B cell (primary cell): ENCODE results near the gene PTPRF. TPM values are rescaled to one million over a fixed set of nuclear protein-coding genes. Genes with fewer than 3 reads are reported as not detected.

ENCODE experiments used
- ATAC-seq: fragments of 200-7000 bp; cut with Tn5 transposase; one replicate; pipeline ENCODE4 v1.10.0; 2021; ENCODE audit warnings: low read depth, mild to moderate bottlenecking, moderate number of reproducible peaks, moderate library complexity
- CTCF ChIA-PET: fragments of 350-600 bp; sonication (Branson Sonifier 250); formaldehyde crosslinking; loops from one replicate; lab custom pipeline; 2021; ENCODE audit warnings: antibody characterized with exemption, inconsistent platforms; lab: Charles Lee
- POLR2A ChIA-PET: fragments of 350-600 bp; sonication (Branson Sonifier 250); formaldehyde crosslinking; loops from one replicate; lab custom pipeline; 2021; ENCODE audit warnings: antibody characterized with exemption; lab: Charles Lee
- DNase-seq: peaks from one replicate; pipeline ENCODE4 v3.0.0; 2013
- H2AFZ ChIP-seq: 2 replicates; pipeline ENCODE4 v1.6.1; 2012; ENCODE audit warnings: mild to moderate bottlenecking, low read depth, low read length; ENCODE audit not compliant: insufficient read depth, poor library complexity, severe bottlenecking
- H3K27ac ChIP-seq, 2 donors: 1 replicate in 1 of 2; 2 replicates in 1 of 2; pipeline ENCODE4 v1.5.1; 2012 to 2013; ENCODE audit warnings: low read length in 2 of 2, mild to moderate bottlenecking in 2 of 2, moderate library complexity in 1 of 2
- H3K27me3 ChIP-seq, 4 experiments: fragments of 200-600 bp in 1 of 4; sonication (generic) in 1 of 4; replicated peaks in 1 of 4; 1 replicate in 2 of 4; 2 replicates in 2 of 4; pipeline versions ENCODE4 v1.6.1 to v1.7.0; 2013 to 2016; ENCODE audit warnings: low read length in 3 of 4, mild to moderate bottlenecking in 2 of 4, mixed read lengths in 1 of 4, moderate library complexity in 1 of 4; ENCODE audit not compliant: insufficient read depth in 4 of 4, control insufficient read depth in 3 of 4; ENCODE audit errors: control extremely low read depth in 1 of 4
- H3K36me3 ChIP-seq, 2 experiments: replicated peaks in 1 of 2; 1 replicate in 1 of 2; 2 replicates in 1 of 2; pipeline versions ENCODE4 v1.6.1 to v1.7.1; 2013; ENCODE audit warnings: low read length in 1 of 2; ENCODE audit not compliant: insufficient read depth in 2 of 2, control insufficient read depth in 1 of 2; ENCODE audit errors: control extremely low read depth in 1 of 2, extremely low read depth in 1 of 2
- H3K4me1 ChIP-seq, 2 donors: fragments of 200-600 bp in 1 of 2; sonication (generic) in 1 of 2; 1 replicate in 1 of 2; 2 replicates in 1 of 2; pipeline versions ENCODE4 v1.5.1 to v1.6.1; 2013 to 2017; ENCODE audit warnings: low read length in 2 of 2; ENCODE audit not compliant: control insufficient read depth in 2 of 2, insufficient read depth in 2 of 2
- H3K4me2 ChIP-seq: replicated peaks from 2 replicates; pipeline ENCODE3; 2012; ENCODE audit warnings: mild to moderate bottlenecking, low read depth, low read length; ENCODE audit not compliant: poor library complexity, severe bottlenecking
- H3K4me3 ChIP-seq, 5 experiments: fragments of 200-600 bp in 1 of 5; sonication (generic) in 1 of 5; 1 replicate in 3 of 5; 2 replicates in 2 of 5; pipeline versions ENCODE4 v1.5.1 to v1.7.0; 2011 to 2016; ENCODE audit warnings: low read length in 4 of 5, mild to moderate bottlenecking in 4 of 5, low read depth in 2 of 5, control low read depth in 1 of 5, moderate library complexity in 1 of 5; ENCODE audit not compliant: insufficient read depth in 1 of 5; ENCODE audit errors: control extremely low read depth in 1 of 5, extremely low read depth in 1 of 5
- H3K79me2 ChIP-seq: fragments of 200-600 bp; sonication (generic); one replicate; pipeline ENCODE4 v1.6.0; 2016; ENCODE audit warnings: low read length; ENCODE audit not compliant: control insufficient read depth, insufficient read depth
- H3K9ac ChIP-seq: fragments of 200-600 bp; sonication (generic); 2 replicates; pipeline ENCODE4 v1.6.1; 2017; ENCODE audit warnings: mild to moderate bottlenecking, low read length, moderate library complexity
- H3K9me3 ChIP-seq, 3 donors: one replicate each; pipeline versions ENCODE4 v1.6.1 to v1.7.1; 2013; ENCODE audit warnings: low read length in 2 of 3; ENCODE audit not compliant: control insufficient read depth in 2 of 3, insufficient read depth in 1 of 3; ENCODE audit errors: control extremely low read depth in 1 of 3
- H4K20me1 ChIP-seq: 2 replicates; pipeline ENCODE4 v1.6.0; 2012; ENCODE audit warnings: mild to moderate bottlenecking, low read length; ENCODE audit not compliant: insufficient read depth, control insufficient read depth, poor library complexity, severe bottlenecking
- H3K27ac Mint-ChIP-seq: one replicate; pipeline ENCODE4 v1.8.0; 2021; ENCODE audit warnings: mixed read lengths
- H3K27me3 Mint-ChIP-seq: one replicate; pipeline ENCODE4 v1.8.0; 2021; ENCODE audit warnings: mixed read lengths
- H3K4me1 Mint-ChIP-seq: one replicate; pipeline ENCODE4 v1.8.0; 2021; ENCODE audit warnings: mixed read lengths
- H3K4me3 Mint-ChIP-seq: one replicate; pipeline ENCODE4 v1.8.0; 2021; ENCODE audit warnings: mixed read lengths
- H3K9me3 Mint-ChIP-seq: one replicate; pipeline ENCODE4 v1.8.0; 2022; ENCODE audit warnings: mixed read lengths; ENCODE audit not compliant: insufficient read depth
- CTCF ChIP-seq: fragments of 200-600 bp; IDR thresholded peaks from one replicate; pipeline ENCODE4 v1.8.0; 2022; ENCODE audit warnings: antibody characterized with exemption, mild to moderate bottlenecking
- EZH2 ChIP-seq: IDR thresholded peaks from 2 replicates; pipeline ENCODE4 v1.6.1; 2012; ENCODE audit warnings: borderline replicate concordance, low read depth, mild to moderate bottlenecking, moderate library complexity, low read length; ENCODE audit not compliant: insufficient read depth, poor library complexity, severe bottlenecking
- WGBS: methylation state at CpG from one replicate; pipeline ENCODE4 v1.1.5; 2013; ENCODE audit warnings: missing lambda C conversion rate; ENCODE audit not compliant: insufficient coverage; 5-methylcytosine and 5-hydroxymethylcytosine counted together
- intact Hi-C: fragments of 100-400 bp; cut with micrococcal nuclease; formaldehyde crosslinking; loops from one replicate; pipeline ENCODE4 v1.10.0; 2022
- polyA plus RNA-seq: library from polyadenylated mRNA; depleted of rRNA; stranded (reverse); fragments of >200 nt; gene quantifications from 2 replicates; pipeline ENCODE4 v1.2.3, GENCODE V29; 2012
- total RNA-seq, 2 donors: library from RNA; stranded (reverse); fragments of 120-200 nt in 1 of 2; gene quantifications; 1 replicate in 1 of 2; 2 replicates in 1 of 2; pipeline versions ENCODE4 v1.2.3 to v1.2.4, GENCODE V29; 2013 to 2022

PTPRF gene
- total and polyA plus RNA-seq, 2 donors (not counting 1 experiment from before 2014, with no cell fraction given) = 0.07 to 0.13 TPM

- H3K27me3 ChIP-seq = no peaks in the 10 kb centered on the region
- H4K20me1 ChIP-seq = peaks cover 29% of the 10 kb centered on the region
- H3K27ac Mint-ChIP-seq = no peak overlapping the region
- peaks cover 6 to 81% of the 10 kb centered on the region in 2 experiments for H3K36me3 ChIP-seq
- no peaks in the 10 kb centered on the region for H3K4me1 Mint-ChIP-seq
- H3K79me2 ChIP-seq = peaks cover 40% of the 10 kb centered on the region
- ChIA-PET CTCF (interaction anchor here (0.6 to 0.7 kb wide), 2 partner anchors 20 to 445 kb away, joined by 3 read pairs; no protein-coding TSS in a partner anchor), POLR2A (no interaction called here)
- no peak for ATAC-seq
- intact Hi-C loops = no loop called here
- H3K27me3 Mint-ChIP-seq = no peaks in the 10 kb centered on the region
- H3K9ac ChIP-seq = no peak overlapping the region
- no peaks in the 10 kb centered on the region for H3K9me3 Mint-ChIP-seq
- no peaks in the 10 kb centered on the region for H3K9me3 ChIP-seq
- no peaks in the 10 kb centered on the region for H3K4me1 ChIP-seq
- no peak overlapping the region for H2AFZ ChIP-seq
- 100% methylated on average over 2 of the region's 2 CpGs for WGBS
- DNase-seq = no peak
- no peak overlapping the region for H3K4me3 Mint-ChIP-seq
- no peak overlapping the region for H3K4me3 ChIP-seq
- no peak overlapping the region for H3K27ac ChIP-seq
- no peak for TF ChIP-seq EZH2
- TF ChIP-seq CTCF = no peak
- no peak overlapping the region for H3K4me2 ChIP-seq
These were observed 140.5 kb downstream of the PTPRF start for GRCh38 chr1:43671193-43671592.

- 99% methylated on average over 9 of the region's 10 CpGs for WGBS
- peaks cover 40% of the 10 kb centered on the region for H3K79me2 ChIP-seq
These were observed 141.1 kb downstream of the PTPRF start for GRCh38 chr1:43671626-43672330.

More at GRCh38 chr1:43671626-43672330, 141.1 kb downstream of the PTPRF start:
- no peak overlapping the region for H3K4me3 ChIP-seq
- H4K20me1 ChIP-seq = peaks cover 29% of the 10 kb centered on the region
- POLR2A ChIA-PET = no interaction called here
- H3K27me3 ChIP-seq = no peaks in the 10 kb centered on the region
- Mint-ChIP-seq H3K4me3 (no peak overlapping the region), H3K27me3 (no peaks in the 10 kb centered on the region), H3K4me1 (no peaks in the 10 kb centered on the region), H3K27ac (no peak overlapping the region), H3K9me3 (no peaks in the 10 kb centered on the region)
- H3K4me2 ChIP-seq = no peak overlapping the region
- TF ChIP-seq CTCF (no peak), EZH2 (no peak)
- no peak overlapping the region for H2AFZ ChIP-seq
- H3K4me1 ChIP-seq = no peaks in the 10 kb centered on the region
- H3K27ac ChIP-seq = no peak overlapping the region
- H3K36me3 ChIP-seq = peaks cover 4 to 76% of the 10 kb centered on the region in 2 experiments
- no peak overlapping the region for H3K9ac ChIP-seq
- DNase-seq (no peak), ATAC-seq (no peak)
- no peaks in the 10 kb centered on the region for H3K9me3 ChIP-seq
- CTCF ChIA-PET = interaction anchor here (0.6 kb wide), 1 partner anchor 445 kb away, joined by 3 read pairs; no protein-coding TSS in a partner anchor
- intact Hi-C loops = no loop called here
